ENCODE results near the gene TEX29. TPM values are rescaled to one million over a fixed set of nuclear protein-coding genes. Genes with fewer than 3 reads are reported as not detected.

The TEX29 gene
- total and polyA plus RNA-seq, 9 of the 15 experiments (the other 6 are each of a cell fraction or from before 2014, with no cell fraction given) = 0.11 TPM; not detected in 7

DNA sequence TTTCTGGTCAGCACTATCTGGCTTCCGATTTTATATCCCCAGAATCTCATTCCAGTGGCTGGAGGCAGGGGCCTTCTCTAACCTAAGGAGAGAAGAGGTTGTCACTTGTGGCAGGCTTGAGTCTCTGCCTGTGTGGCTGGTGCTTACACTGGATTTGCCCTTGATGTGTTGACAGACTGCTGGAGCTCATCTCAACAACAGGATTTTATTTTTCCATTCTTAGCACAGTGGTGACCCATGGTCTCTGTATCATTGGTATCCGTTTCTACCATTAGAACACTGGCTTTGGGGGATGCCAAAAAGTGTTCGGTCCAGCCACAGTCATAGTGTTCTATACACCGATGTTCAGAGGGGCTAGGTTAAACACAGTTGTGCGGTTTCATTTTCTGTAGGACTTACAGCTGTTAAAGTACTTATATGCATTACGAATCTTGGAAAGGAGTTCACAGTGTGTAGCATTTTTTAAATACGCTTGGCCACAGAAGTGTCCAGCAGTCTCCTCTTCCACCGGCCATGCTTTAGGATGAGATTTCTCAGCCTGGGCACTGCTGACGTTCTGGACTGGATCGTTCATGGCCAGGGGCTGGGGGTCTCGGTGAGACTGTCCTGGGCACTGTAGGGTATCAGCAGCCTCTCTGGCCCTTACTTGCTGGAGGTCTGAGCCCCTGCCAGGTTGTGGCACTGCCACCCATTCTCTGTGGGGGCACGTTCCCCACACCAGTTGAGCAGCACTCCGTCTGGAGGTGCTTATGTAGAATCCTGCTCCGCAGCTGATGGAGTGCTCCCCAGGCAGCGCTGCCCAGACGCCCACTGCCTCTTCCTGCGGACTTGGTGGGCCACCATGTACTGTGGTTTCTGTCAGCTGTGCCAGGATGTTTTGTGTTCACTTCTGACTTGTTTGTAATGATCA lies 41.4 kb upstream of the TEX29 start:
- no peak for DNase-seq (ENCODE audit: extremely low read depth in 1 of 4, low spot score in 3 of 4)
- WGBS (ENCODE audit: insufficient coverage, low coverage, missing lambda C conversion rate) = 92% methylated on average over 13 of the region's 17 CpGs
- no peak for FAIRE-seq
- Histone ChIP-seq H3K27ac (ENCODE audit: extremely low read depth, low read depth, low read length) (no peak overlapping the region), H4K20me1 (replicated peaks; ENCODE audit: control insufficient read depth, insufficient read depth, low read length) (no peaks in the 10 kb centered on the region), H3K4me3 (no peak overlapping the region), H3K79me2 (ENCODE audit: control insufficient read depth, insufficient read depth, low read length) (no peaks in the 10 kb centered on the region), H3K27me3 (ENCODE audit: control insufficient read depth in 2 of 2, insufficient read depth in 2 of 2, low read length in 2 of 2) (no peaks in the 10 kb centered on the region), H3K4me2 (ENCODE audit: insufficient read depth, low read length) (no peak overlapping the region), H2AFZ (ENCODE audit: low read depth, low read length) (no peak overlapping the region), H3K9ac (ENCODE audit: insufficient read depth in 1 of 2, low read depth in 2 of 2, low read length in 2 of 2) (no peak overlapping the region), H3K9me1 (ENCODE audit: control insufficient read depth, insufficient read depth, low read length) (no peaks in the 10 kb centered on the region), H3K36me3 (ENCODE audit: control insufficient read depth, insufficient read depth, low read length) (peaks cover 65% of the 10 kb centered on the region; the same call in 2 of the 3 replicates), H3K4me1 (replicated peaks in 1 of 2; ENCODE audit: control insufficient read depth in 2 of 2, insufficient read depth in 2 of 2, low read length in 2 of 2) (no peaks in the 10 kb centered on the region), H3K9me3 (replicated peaks; ENCODE audit: control insufficient read depth, insufficient read depth, low read depth, low read length) (no peaks in the 10 kb centered on the region)
- no TSS peak for BruUV-seq (replicated peaks)
- no peak for ATAC-seq
- ChIA-PET POLR2A (interaction anchor here (0.7 kb wide), 1 partner anchor 9 kb away, joined by 3 read pairs; no protein-coding TSS in a partner anchor), CTCF (ENCODE audit: low intra/inter-chr PET ratio) (no interaction called here)
- in situ Hi-C loops (cut with MboI) (no loop called here), intact Hi-C loops (cut with micrococcal nuclease) (no loop called here)
- TF ChIP-seq THRAP3 (IDR thresholded peaks at IDR 0.05; ENCODE audit: borderline replicate concordance) (no peak), USF2 (CRISPR knock-in tag; IDR thresholded peaks at IDR 0.05) (no peak), HNRNPK (IDR thresholded peaks at IDR 0.05; ENCODE audit: low read depth, low read length, poor library complexity, severe bottlenecking) (no peak), CBFA2T3 (IDR thresholded peaks at IDR 0.05) (no peak), KDM2B (CRISPR knock-in tag; IDR thresholded peaks at IDR 0.05) (no peak), ZNF224 (CRISPR knock-in tag; IDR thresholded peaks at IDR 0.05) (no peak), BRD9 (IDR thresholded peaks at IDR 0.05; ENCODE audit: low read depth, partially characterized antibody) (no peak), MECOM (CRISPR knock-in tag; IDR thresholded peaks at IDR 0.05) (no peak), TEAD1 (CRISPR knock-in tag; IDR thresholded peaks at IDR 0.05) (no peak), SRSF3 (IDR thresholded peaks at IDR 0.05; ENCODE audit: insufficient read depth, low read length) (no peak)
- TF ChIP-seq, protein P1, sequence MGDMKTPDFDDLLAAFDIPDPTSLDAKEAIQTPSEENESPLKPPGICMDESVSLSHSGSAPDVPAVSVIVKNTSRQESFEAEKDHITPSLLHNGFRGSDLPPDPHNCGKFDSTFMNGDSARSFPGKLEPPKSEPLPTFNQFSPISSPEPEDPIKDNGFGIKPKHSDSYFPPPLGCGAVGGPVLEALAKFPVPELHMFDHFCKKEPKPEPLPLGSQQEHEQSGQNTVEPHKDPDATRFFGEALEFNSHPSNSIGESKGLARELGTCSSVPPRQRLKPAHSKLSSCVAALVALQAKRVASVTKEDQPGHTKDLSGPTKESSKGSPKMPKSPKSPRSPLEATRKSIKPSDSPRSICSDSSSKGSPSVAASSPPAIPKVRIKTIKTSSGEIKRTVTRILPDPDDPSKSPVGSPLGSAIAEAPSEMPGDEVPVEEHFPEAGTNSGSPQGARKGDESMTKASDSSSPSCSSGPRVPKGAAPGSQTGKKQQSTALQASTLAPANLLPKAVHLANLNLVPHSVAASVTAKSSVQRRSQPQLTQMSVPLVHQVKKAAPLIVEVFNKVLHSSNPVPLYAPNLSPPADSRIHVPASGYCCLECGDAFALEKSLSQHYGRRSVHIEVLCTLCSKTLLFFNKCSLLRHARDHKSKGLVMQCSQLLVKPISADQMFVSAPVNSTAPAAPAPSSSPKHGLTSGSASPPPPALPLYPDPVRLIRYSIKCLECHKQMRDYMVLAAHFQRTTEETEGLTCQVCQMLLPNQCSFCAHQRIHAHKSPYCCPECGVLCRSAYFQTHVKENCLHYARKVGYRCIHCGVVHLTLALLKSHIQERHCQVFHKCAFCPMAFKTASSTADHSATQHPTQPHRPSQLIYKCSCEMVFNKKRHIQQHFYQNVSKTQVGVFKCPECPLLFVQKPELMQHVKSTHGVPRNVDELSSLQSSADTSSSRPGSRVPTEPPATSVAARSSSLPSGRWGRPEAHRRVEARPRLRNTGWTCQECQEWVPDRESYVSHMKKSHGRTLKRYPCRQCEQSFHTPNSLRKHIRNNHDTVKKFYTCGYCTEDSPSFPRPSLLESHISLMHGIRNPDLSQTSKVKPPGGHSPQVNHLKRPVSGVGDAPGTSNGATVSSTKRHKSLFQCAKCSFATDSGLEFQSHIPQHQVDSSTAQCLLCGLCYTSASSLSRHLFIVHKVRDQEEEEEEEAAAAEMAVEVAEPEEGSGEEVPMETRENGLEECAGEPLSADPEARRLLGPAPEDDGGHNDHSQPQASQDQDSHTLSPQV (IDR thresholded peaks at IDR 0.05) = no peak
- TF ChIP-seq, protein P2, sequence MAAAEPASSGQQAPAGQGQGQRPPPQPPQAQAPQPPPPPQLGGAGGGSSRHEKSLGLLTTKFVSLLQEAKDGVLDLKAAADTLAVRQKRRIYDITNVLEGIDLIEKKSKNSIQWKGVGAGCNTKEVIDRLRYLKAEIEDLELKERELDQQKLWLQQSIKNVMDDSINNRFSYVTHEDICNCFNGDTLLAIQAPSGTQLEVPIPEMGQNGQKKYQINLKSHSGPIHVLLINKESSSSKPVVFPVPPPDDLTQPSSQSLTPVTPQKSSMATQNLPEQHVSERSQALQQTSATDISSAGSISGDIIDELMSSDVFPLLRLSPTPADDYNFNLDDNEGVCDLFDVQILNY (CRISPR knock-in tag; IDR thresholded peaks at IDR 0.05) = no peak
- TF ChIP-seq, protein P3, sequence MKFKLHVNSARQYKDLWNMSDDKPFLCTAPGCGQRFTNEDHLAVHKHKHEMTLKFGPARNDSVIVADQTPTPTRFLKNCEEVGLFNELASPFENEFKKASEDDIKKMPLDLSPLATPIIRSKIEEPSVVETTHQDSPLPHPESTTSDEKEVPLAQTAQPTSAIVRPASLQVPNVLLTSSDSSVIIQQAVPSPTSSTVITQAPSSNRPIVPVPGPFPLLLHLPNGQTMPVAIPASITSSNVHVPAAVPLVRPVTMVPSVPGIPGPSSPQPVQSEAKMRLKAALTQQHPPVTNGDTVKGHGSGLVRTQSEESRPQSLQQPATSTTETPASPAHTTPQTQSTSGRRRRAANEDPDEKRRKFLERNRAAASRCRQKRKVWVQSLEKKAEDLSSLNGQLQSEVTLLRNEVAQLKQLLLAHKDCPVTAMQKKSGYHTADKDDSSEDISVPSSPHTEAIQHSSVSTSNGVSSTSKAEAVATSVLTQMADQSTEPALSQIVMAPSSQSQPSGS (CRISPR knock-in tag; IDR thresholded peaks at IDR 0.05) = no peak

Data from K562 (cell line).